ENCODE measurements around the gene B3GALT6.
A peak's percentile ranks its signal among the peaks of the same experiment; 100 is the strongest.

The B3GALT6 gene

GRCh38 chr1:1241588-1242219, 9.7 kb downstream of the B3GALT6 start:
- Histone ChIP-seq H3K79me2 (ENCODE audit: control insufficient read depth, insufficient read depth, low read length, poor library complexity) (no peaks in the 10 kb centered on the region), H4K12ac (ENCODE audit: low read depth, low read length) (no peak overlapping the region), H3K9ac (ENCODE audit: low read length) (no peak overlapping the region), H2BK5ac (ENCODE audit: low read depth, low read length, poor library complexity) (no peak overlapping the region), H4K8ac (ENCODE audit: low read depth, low read length) (no peak overlapping the region), H3K4me1 (ENCODE audit: control insufficient read depth in 1 of 2, insufficient read depth in 2 of 2, low read length in 2 of 2) (peaks cover 2 to 26% of the 10 kb centered on the region in 2 experiments), H3K14ac (ENCODE audit: low read length) (no peak overlapping the region), H3K18ac (ENCODE audit: low read length) (no peak overlapping the region), H3K36me3 (ENCODE audit: control insufficient read depth in 1 of 2, insufficient read depth in 2 of 2, low read length in 2 of 2) (peaks cover 0 to 6% of the 10 kb centered on the region in 2 experiments), H2BK12ac (ENCODE audit: low read length) (no peak overlapping the region), H3K23ac (ENCODE audit: low read length) (no peak overlapping the region), H4K91ac (ENCODE audit: low read depth, low read length) (no peak overlapping the region), H2AFZ (ENCODE audit: insufficient read depth, low read length, poor library complexity) (no peak overlapping the region), H3K79me1 (ENCODE audit: low read length) (peaks cover 5% of the 10 kb centered on the region), H2BK120ac (ENCODE audit: insufficient read depth, low read length, poor library complexity) (no peak overlapping the region), H2AK5ac (ENCODE audit: low read length) (no peak overlapping the region), H3K4me2 (ENCODE audit: low read length) (no peak overlapping the region), H3K27me3 (ENCODE audit: insufficient read depth, low read length) (peaks cover 5% of the 10 kb centered on the region), H3K9me3 (ENCODE audit: insufficient read depth, low read depth, low read length) (peaks cover 2% of the 10 kb centered on the region), H3K27ac (ENCODE audit: low read depth, low read length) (no peak overlapping the region), H3K4me3 (ENCODE audit: low read depth, low read length) (no peak overlapping the region), H3K4ac (ENCODE audit: low read depth, low read length) (no peak overlapping the region)
- no peak for DNase-seq
- no CpG with 5 or more reads among the region's 26 CpGs for WGBS (ENCODE audit: extremely low coverage, insufficient coverage, insufficient read length)

- peaks cover 5% of the 10 kb centered on the region for H3K79me1 ChIP-seq (ENCODE audit: low read length)
- no peak overlapping the region for H3K23ac ChIP-seq (ENCODE audit: low read length)
- no peak overlapping the region for H2BK120ac ChIP-seq (ENCODE audit: insufficient read depth, low read length, poor library complexity)
- H3K27me3 ChIP-seq (ENCODE audit: insufficient read depth, low read length), result peaks cover 5% of the 10 kb centered on the region
- no peak overlapping the region for H3K9ac ChIP-seq (ENCODE audit: low read length)
- no peak for DNase-seq
- H3K4me1 ChIP-seq (ENCODE audit: control insufficient read depth in 1 of 2, insufficient read depth in 2 of 2, low read length in 2 of 2), result peaks cover 7 to 24% of the 10 kb centered on the region in 2 experiments
- no peak overlapping the region for H3K27ac ChIP-seq (ENCODE audit: low read depth, low read length)
- no peak overlapping the region for H2BK12ac ChIP-seq (ENCODE audit: low read length)
- H4K8ac ChIP-seq (ENCODE audit: low read depth, low read length), result no peak overlapping the region
- H3K18ac ChIP-seq (ENCODE audit: low read length), result no peak overlapping the region
- H3K4me2 ChIP-seq (ENCODE audit: low read length), result no peak overlapping the region
- H3K36me3 ChIP-seq (ENCODE audit: control insufficient read depth in 1 of 2, insufficient read depth in 2 of 2, low read length in 2 of 2), result peaks cover 0 to 6% of the 10 kb centered on the region in 2 experiments
- no peak overlapping the region for H2AK5ac ChIP-seq (ENCODE audit: low read length)
- H3K14ac ChIP-seq (ENCODE audit: low read length), result no peak overlapping the region
- H3K9me3 ChIP-seq (ENCODE audit: insufficient read depth, low read depth, low read length), result peaks cover 2% of the 10 kb centered on the region
- no peak overlapping the region for H2BK5ac ChIP-seq (ENCODE audit: low read depth, low read length, poor library complexity)
- WGBS (ENCODE audit: extremely low coverage, insufficient coverage, insufficient read length), result no CpG with 5 or more reads among the region's 41 CpGs
- no peak overlapping the region for H3K4ac ChIP-seq (ENCODE audit: low read depth, low read length)
- no peaks in the 10 kb centered on the region for H3K79me2 ChIP-seq (ENCODE audit: control insufficient read depth, insufficient read depth, low read length, poor library complexity)
- no peak overlapping the region for H4K91ac ChIP-seq (ENCODE audit: low read depth, low read length)
- H3K4me3 ChIP-seq (ENCODE audit: low read depth, low read length), result no peak overlapping the region
- no peak overlapping the region for H2AFZ ChIP-seq (ENCODE audit: insufficient read depth, low read length, poor library complexity)
- H4K12ac ChIP-seq (ENCODE audit: low read depth, low read length), result no peak overlapping the region
Measured at GRCh38 chr1:1242461-1243265, 10.6 kb downstream of the B3GALT6 start.

- H3K79me2 ChIP-seq (ENCODE audit: control insufficient read depth, insufficient read depth, low read length, poor library complexity), result no peaks in the 10 kb centered on the region
- H2BK12ac ChIP-seq (ENCODE audit: low read length), result no peak overlapping the region
- H3K36me3 ChIP-seq (ENCODE audit: control insufficient read depth in 1 of 2, insufficient read depth in 2 of 2, low read length in 2 of 2), result peaks cover 0 to 6% of the 10 kb centered on the region in 2 experiments
- H3K23ac ChIP-seq (ENCODE audit: low read length), result no peak overlapping the region
- peaks cover 7 to 18% of the 10 kb centered on the region in 2 experiments for H3K4me1 ChIP-seq (ENCODE audit: control insufficient read depth in 1 of 2, insufficient read depth in 2 of 2, low read length in 2 of 2)
- no peak overlapping the region for H3K18ac ChIP-seq (ENCODE audit: low read length)
- no peak overlapping the region for H2AK5ac ChIP-seq (ENCODE audit: low read length)
- peaks cover 5% of the 10 kb centered on the region for H3K79me1 ChIP-seq (ENCODE audit: low read length)
- no peak overlapping the region for H4K91ac ChIP-seq (ENCODE audit: low read depth, low read length)
- no peak overlapping the region for H3K14ac ChIP-seq (ENCODE audit: low read length)
- H3K4ac ChIP-seq (ENCODE audit: low read depth, low read length), result no peak overlapping the region
- H3K4me2 ChIP-seq (ENCODE audit: low read length), result no peak overlapping the region
- no peak overlapping the region for H3K27ac ChIP-seq (ENCODE audit: low read depth, low read length)
- no peak overlapping the region for H4K12ac ChIP-seq (ENCODE audit: low read depth, low read length)
- no peak overlapping the region for H2BK5ac ChIP-seq (ENCODE audit: low read depth, low read length, poor library complexity)
- H3K4me3 ChIP-seq (ENCODE audit: low read depth, low read length), result no peak overlapping the region
- DNase-seq, result no peak
- no peak overlapping the region for H3K9ac ChIP-seq (ENCODE audit: low read length)
- H3K9me3 ChIP-seq (ENCODE audit: insufficient read depth, low read depth, low read length), result peaks cover 2% of the 10 kb centered on the region
- no peak overlapping the region for H2AFZ ChIP-seq (ENCODE audit: insufficient read depth, low read length, poor library complexity)
- H4K8ac ChIP-seq (ENCODE audit: low read depth, low read length), result no peak overlapping the region
- WGBS (ENCODE audit: extremely low coverage, insufficient coverage, insufficient read length), result no CpG with 5 or more reads among the region's 23 CpGs
- H2BK120ac ChIP-seq (ENCODE audit: insufficient read depth, low read length, poor library complexity), result no peak overlapping the region
- peaks cover 5% of the 10 kb centered on the region for H3K27me3 ChIP-seq (ENCODE audit: insufficient read depth, low read length)
Measured at GRCh38 chr1:1243266-1243660, 11.2 kb downstream of the B3GALT6 start.

- no CpG with 5 or more reads among the region's 23 CpGs for whole genome bisulfite sequencing (ENCODE audit: extremely low coverage, insufficient coverage, insufficient read length)
Measured at GRCh38 chr1:1243807-1244191, 11.8 kb downstream of the B3GALT6 start.

More at GRCh38 chr1:1243807-1244191, 11.8 kb downstream of the B3GALT6 start:
- Histone ChIP-seq H3K79me1 (ENCODE audit: low read length) (peaks cover 3% of the 10 kb centered on the region), H3K14ac (ENCODE audit: low read length) (no peak overlapping the region), H3K4me3 (ENCODE audit: low read depth, low read length) (no peak overlapping the region), H2BK120ac (ENCODE audit: insufficient read depth, low read length, poor library complexity) (no peak overlapping the region), H4K91ac (ENCODE audit: low read depth, low read length) (no peak overlapping the region), H3K4ac (ENCODE audit: low read depth, low read length) (no peak overlapping the region), H3K4me2 (ENCODE audit: low read length) (no peak overlapping the region), H4K12ac (ENCODE audit: low read depth, low read length) (no peak overlapping the region), H3K27ac (ENCODE audit: low read depth, low read length) (no peak overlapping the region), H3K4me1 (ENCODE audit: control insufficient read depth in 1 of 2, insufficient read depth in 2 of 2, low read length in 2 of 2) (peaks cover 7 to 14% of the 10 kb centered on the region in 2 experiments), H3K79me2 (ENCODE audit: control insufficient read depth, insufficient read depth, low read length, poor library complexity) (no peaks in the 10 kb centered on the region), H3K18ac (ENCODE audit: low read length) (no peak overlapping the region), H2BK12ac (ENCODE audit: low read length) (no peak overlapping the region), H3K9ac (ENCODE audit: low read length) (no peak overlapping the region), H3K27me3 (ENCODE audit: insufficient read depth, low read length) (peaks cover 5% of the 10 kb centered on the region), H2BK5ac (ENCODE audit: low read depth, low read length, poor library complexity) (no peak overlapping the region), H3K23ac (ENCODE audit: low read length) (no peak overlapping the region), H3K9me3 (ENCODE audit: insufficient read depth, low read depth, low read length) (peaks cover 2% of the 10 kb centered on the region), H2AFZ (ENCODE audit: insufficient read depth, low read length, poor library complexity) (no peak overlapping the region), H3K36me3 (ENCODE audit: control insufficient read depth in 1 of 2, insufficient read depth in 2 of 2, low read length in 2 of 2) (peaks cover 0 to 6% of the 10 kb centered on the region in 2 experiments), H2AK5ac (ENCODE audit: low read length) (no peak overlapping the region), H4K8ac (ENCODE audit: low read depth, low read length) (no peak overlapping the region)
- peak in 1 of 2 donors; percentile 4 for DNase-seq

All from trophoblast cell (in vitro differentiated cells and primary cell).